Cardiac fibroblast (primary cell): ENCODE measurements around the gene BAK1.

Source experiments
- DNase-seq, 2 donors: peaks; one replicate each; pipeline versions ENCODE4 v3.0.0 to v3.0.0-alpha.2; 2010; ENCODE audit warnings: low read depth in 2 of 2
- H3K4me3 ChIP-seq, 2 donors: replicated peaks in 1 of 2; 1 replicate in 1 of 2; 2 replicates in 1 of 2; pipeline ENCODE4 v1.5.1; 2011; ENCODE audit warnings: low read depth in 2 of 2, low read length in 2 of 2, mild to moderate bottlenecking in 2 of 2, moderate library complexity in 1 of 2
- CTCF ChIP-seq: IDR thresholded peaks from one replicate; pipeline ENCODE4 v1.5.1; 2011; ENCODE audit warnings: low read depth, mild to moderate bottlenecking, low read length, inconsistent platforms

The BAK1 gene

DNA sequence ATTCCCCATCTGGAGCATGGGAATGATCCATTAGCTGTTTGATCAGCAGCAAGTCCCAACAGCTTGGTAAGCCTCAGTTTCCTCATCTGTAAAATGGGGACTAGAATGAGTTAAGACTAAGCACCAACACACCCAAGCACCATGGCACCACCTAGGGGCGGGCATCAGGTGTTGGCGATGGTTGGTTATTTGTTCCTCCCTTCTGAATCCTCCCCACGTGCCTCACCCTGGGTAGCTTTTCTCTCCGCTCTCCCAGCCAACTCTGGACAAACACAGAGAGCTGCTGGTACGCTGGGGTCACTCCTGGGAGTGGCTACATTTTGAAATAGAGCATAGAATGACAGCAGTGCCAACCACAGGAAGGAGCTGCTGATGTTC, 27.7 kb upstream of the BAK1 start:
- TF ChIP-seq CTCF, result peak; percentile 17
- DNase-seq, result no peak
- H3K4me3 ChIP-seq, result no peak overlapping the region

GRCh38 chr6:33607126-33607783, 27.2 kb upstream of the BAK1 start:
- no peak for DNase-seq
- no peak for TF ChIP-seq CTCF
- H3K4me3 ChIP-seq, result no peak overlapping the region

DNA sequence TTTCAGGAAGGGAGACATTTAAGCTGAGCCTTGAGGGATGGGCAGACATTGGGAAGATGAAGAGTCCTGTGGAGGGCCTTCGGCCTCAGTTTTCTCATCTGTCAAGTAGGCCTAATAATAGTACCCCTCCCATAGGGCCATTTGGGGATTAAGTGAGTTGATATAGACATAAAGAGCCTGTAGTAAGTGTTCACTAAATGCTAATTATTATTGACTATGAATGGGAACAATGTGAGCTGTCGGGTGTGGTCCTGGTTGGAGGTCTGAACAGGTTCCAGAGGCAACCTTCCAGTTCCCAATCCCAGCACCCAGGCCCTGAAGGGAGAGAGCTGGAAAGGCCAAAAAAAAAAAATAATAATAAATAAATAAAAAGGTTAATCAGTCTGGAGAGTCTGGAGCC, 26.6 kb upstream of the BAK1 start:
- no peak for TF ChIP-seq CTCF
- no peak overlapping the region for H3K4me3 ChIP-seq
- no peak for DNase-seq

DNA sequence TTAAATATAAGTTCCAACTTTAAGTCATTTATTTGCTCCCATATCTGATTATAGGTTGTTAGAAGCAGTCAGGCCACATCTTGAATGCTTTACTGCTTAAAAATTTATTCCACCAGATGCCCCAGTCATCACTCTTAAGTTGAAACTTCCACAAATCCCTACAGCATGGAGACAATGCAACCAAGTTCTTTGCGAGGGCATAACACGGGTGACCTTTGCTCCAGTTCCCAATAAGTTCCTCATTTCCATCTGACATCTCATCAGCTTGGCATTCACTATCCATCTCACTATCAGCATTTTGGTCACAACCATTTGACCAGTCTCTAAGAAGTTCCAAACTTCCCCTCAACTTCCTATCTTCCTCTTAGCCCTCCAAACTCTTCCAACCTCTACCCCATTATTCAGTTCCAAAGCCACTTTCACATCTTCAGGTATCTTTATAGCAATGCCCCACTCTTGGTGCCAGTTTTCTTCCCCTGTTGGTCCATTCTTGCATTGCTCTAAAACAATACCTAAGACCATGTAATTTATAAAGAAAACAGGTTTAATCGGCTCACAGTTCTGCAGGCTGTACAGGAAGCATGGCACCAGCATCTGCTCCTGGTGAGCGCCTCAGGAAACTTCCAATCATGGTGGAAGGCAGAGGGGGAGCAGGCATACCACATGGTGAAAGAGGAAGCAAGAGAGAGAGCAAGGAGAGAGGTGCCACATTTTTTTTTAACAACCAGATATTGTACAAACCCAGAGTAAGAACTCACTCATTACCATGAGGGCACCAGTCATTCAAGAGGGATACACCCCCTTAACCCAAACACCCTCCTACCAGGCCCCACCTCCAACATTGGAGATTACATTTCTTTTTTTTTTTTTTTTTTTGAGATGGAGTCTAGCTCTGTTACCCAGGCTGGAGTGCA, 25.1 kb upstream of the BAK1 start:
- TF ChIP-seq CTCF, result no peak
- no peak for DNase-seq
- no peak overlapping the region for H3K4me3 ChIP-seq

DNA sequence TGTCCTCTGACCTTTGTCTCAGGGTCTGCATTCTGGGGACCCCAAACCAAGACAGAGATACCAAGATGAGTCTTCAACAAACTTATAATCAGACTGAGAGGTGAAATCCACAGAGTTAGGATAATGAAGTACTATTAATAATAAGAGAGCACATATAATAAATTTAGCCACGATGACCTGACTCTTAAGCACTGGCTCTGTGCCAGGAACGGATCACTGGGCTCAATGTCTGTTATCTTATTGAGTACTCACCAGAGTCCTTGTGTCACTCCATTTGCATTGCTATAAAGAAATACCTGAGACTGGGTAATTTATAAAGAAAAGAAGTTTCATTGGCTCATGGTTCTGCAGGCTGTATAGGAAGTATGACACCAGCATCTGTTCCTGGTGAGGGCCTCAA, 22.1 kb upstream of the BAK1 start:
- TF ChIP-seq CTCF, result no peak
- no peak for DNase-seq
- H3K4me3 ChIP-seq, result no peak overlapping the region

GRCh38 chr6:33600761-33601160, 20.7 kb upstream of the BAK1 start:
- no peak for DNase-seq
- no peak overlapping the region for H3K4me3 ChIP-seq
- TF ChIP-seq CTCF, result no peak
